Prostate gland (tissue), 2 donors: ENCODE data around the gene LRRC4C.

Source experiments
- POLR2A ChIP-seq: fragments of 450-650 bp; IDR thresholded peaks from one replicate; pipeline ENCODE4 v1.6.1; 2016; ENCODE audit warnings: antibody characterized with exemption, mild to moderate bottlenecking
- POLR2AphosphoS5 ChIP-seq: sonication (generic); formaldehyde crosslinking; IDR thresholded peaks from one replicate; pipeline ENCODE4 v1.6.1; 2017; ENCODE audit warnings: antibody characterized with exemption
- TF ChIP-seq, protein P1 (sequence below), 4 experiments: fragments of 200-600 bp in 2 of 4; fragments of 450-650 bp in 2 of 4; sonication (generic) in 2 of 4; IDR thresholded peaks; 1 replicate in 3 of 4; 2 replicates in 1 of 4; pipeline ENCODE4 v1.5.1; 2016 to 2019; ENCODE audit warnings: antibody characterized with exemption in 4 of 4, mild to moderate bottlenecking in 2 of 4, moderate library complexity in 2 of 4

DNA sequence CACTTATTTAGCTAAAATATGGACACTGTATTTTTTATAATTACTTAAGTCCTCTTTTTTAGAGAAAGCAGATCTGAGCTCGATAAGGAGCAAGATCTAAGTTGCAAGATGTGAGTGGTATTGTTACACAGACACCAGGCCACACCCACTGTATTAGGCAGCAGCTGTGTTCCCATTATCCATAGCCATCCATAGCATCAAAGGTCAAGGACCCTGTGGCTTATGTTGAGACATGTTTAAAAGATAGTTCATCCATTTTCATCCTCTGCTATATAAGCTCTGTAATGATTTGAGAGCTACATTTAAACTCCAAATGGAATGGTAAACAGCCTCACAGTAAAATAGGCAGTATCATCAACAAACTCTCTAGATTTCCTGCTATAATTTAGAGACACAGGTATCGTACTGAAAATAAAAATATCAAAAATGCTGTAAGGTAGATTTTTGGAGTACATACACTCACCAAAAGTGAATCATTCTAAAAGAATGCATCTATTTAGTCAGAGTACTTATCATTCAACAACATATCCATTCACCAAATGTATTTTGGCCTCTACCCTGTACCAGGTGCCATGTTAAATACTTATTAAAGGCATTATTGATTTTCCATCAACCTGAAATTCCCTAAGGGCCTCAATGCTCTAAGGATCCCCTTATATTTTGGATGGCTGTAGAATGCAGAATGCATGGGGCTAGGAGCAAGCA, 574.0 kb downstream of the LRRC4C start:
- TF ChIP-seq, protein P1, sequence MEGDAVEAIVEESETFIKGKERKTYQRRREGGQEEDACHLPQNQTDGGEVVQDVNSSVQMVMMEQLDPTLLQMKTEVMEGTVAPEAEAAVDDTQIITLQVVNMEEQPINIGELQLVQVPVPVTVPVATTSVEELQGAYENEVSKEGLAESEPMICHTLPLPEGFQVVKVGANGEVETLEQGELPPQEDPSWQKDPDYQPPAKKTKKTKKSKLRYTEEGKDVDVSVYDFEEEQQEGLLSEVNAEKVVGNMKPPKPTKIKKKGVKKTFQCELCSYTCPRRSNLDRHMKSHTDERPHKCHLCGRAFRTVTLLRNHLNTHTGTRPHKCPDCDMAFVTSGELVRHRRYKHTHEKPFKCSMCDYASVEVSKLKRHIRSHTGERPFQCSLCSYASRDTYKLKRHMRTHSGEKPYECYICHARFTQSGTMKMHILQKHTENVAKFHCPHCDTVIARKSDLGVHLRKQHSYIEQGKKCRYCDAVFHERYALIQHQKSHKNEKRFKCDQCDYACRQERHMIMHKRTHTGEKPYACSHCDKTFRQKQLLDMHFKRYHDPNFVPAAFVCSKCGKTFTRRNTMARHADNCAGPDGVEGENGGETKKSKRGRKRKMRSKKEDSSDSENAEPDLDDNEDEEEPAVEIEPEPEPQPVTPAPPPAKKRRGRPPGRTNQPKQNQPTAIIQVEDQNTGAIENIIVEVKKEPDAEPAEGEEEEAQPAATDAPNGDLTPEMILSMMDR (IDR thresholded peaks at IDR 0.05), result no peak
- TF ChIP-seq POLR2AphosphoS5, result no peak
- no peak for TF ChIP-seq POLR2A
